Measurements from ENCODE around the gene RDH11.

DNA sequence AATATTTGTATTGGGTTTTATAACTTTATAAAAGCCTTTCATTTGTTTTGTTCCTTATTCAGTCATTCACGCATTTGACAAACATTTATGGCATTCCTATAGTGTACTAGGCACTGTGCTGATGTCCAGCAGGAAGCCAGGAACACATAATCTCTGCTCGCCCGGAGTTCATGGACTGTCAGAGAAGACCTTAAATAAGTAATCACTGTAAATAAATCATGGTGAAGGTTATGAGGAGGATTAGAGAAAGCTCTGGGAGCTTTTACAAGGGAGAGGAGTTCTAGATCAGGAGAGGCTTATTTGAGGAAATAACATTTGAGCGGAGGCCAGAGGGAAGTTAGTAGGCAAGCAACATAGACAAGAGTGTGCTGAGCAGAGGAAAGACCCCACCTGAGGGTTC lies 1.4 kb upstream of the RDH11 start:
- TF ChIP-seq, protein P1, sequence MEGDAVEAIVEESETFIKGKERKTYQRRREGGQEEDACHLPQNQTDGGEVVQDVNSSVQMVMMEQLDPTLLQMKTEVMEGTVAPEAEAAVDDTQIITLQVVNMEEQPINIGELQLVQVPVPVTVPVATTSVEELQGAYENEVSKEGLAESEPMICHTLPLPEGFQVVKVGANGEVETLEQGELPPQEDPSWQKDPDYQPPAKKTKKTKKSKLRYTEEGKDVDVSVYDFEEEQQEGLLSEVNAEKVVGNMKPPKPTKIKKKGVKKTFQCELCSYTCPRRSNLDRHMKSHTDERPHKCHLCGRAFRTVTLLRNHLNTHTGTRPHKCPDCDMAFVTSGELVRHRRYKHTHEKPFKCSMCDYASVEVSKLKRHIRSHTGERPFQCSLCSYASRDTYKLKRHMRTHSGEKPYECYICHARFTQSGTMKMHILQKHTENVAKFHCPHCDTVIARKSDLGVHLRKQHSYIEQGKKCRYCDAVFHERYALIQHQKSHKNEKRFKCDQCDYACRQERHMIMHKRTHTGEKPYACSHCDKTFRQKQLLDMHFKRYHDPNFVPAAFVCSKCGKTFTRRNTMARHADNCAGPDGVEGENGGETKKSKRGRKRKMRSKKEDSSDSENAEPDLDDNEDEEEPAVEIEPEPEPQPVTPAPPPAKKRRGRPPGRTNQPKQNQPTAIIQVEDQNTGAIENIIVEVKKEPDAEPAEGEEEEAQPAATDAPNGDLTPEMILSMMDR (IDR thresholded peaks at IDR 0.05) = no peak
- no peak for TF ChIP-seq POLR2A (IDR thresholded peaks at IDR 0.05)

Data from lower leg skin (tissue), 3 donors.